GM23338 (cell line): ENCODE results near the gene WT1. TPM values are rescaled to one million over a fixed set of nuclear protein-coding genes. Genes with fewer than 3 reads are reported as not detected.

ENCODE experiments used
- ATAC-seq: fragments of 200-7000 bp; cut with Tn5 transposase; 3 replicates; pipeline ENCODE4 v1.9.1; 2020
- DNase-seq: peaks from one replicate; pipeline ENCODE4 v3.0.0-alpha.2; 2015; ENCODE audit warnings: low spot score
- H2AFZ ChIP-seq: fragments of 200-600 bp; sonication (generic); 2 replicates; pipeline ENCODE4 v1.8.0; 2016; ENCODE audit warnings: antibody characterized with exemption, mild to moderate bottlenecking, moderate library complexity
- H3F3A ChIP-seq: fragments of 200-600 bp; sonication (generic); replicated peaks from 2 replicates; pipeline ENCODE4 v1.8.0; 2017; ENCODE audit warnings: antibody characterized with exemption, mixed run types, low read depth
- H3K27ac ChIP-seq: fragments of 200-600 bp; sonication (generic); 2 replicates; pipeline ENCODE4 v1.6.1; 2016; ENCODE audit warnings: low read depth
- H3K27me3 ChIP-seq: fragments of 200-600 bp; sonication (generic); 2 replicates; pipeline ENCODE4 v1.8.0; 2016; ENCODE audit warnings: mild to moderate bottlenecking, mixed run types, moderate library complexity; ENCODE audit not compliant: insufficient read depth
- H3K36me3 ChIP-seq: fragments of 200-600 bp; sonication (generic); 2 replicates; pipeline ENCODE4 v1.8.0; 2016; ENCODE audit warnings: mild to moderate bottlenecking; ENCODE audit not compliant: insufficient read depth
- H3K4me1 ChIP-seq: fragments of 200-600 bp; sonication (generic); 2 replicates; pipeline ENCODE4 v1.8.0; 2016; ENCODE audit warnings: mild to moderate bottlenecking, moderate library complexity; ENCODE audit not compliant: insufficient read depth
- H3K4me2 ChIP-seq: fragments of 200-600 bp; sonication (generic); 2 replicates; pipeline ENCODE4 v1.7.1; 2017; ENCODE audit warnings: mixed run types
- H3K4me3 ChIP-seq: fragments of 200-600 bp; sonication (generic); 2 replicates; pipeline ENCODE4 v1.6.1; 2016; ENCODE audit warnings: mixed run types
- H3K79me2 ChIP-seq: fragments of 200-600 bp; sonication (generic); replicated peaks from 2 replicates; pipeline ENCODE4 v1.8.0; 2017; ENCODE audit warnings: mild to moderate bottlenecking; ENCODE audit not compliant: insufficient read depth
- H3K9me2 ChIP-seq: fragments of 200-600 bp; sonication (generic); 2 replicates; pipeline ENCODE4 v1.8.0; 2017; ENCODE audit not compliant: insufficient read depth
- H4K20me1 ChIP-seq: fragments of 200-600 bp; sonication (generic); replicated peaks from 2 replicates; pipeline ENCODE4 v1.8.0; 2017; ENCODE audit warnings: mild to moderate bottlenecking; ENCODE audit not compliant: insufficient read depth
- H3K27ac Mint-ChIP-seq: 2 replicates; pipeline ENCODE4 v1.8.0; 2020; ENCODE audit warnings: inconsistent platforms, mild to moderate bottlenecking, moderate library complexity, mixed read lengths
- H3K27me3 Mint-ChIP-seq: 3 replicates; pipeline ENCODE4 v1.8.0; 2022; ENCODE audit warnings: low read depth, mild to moderate bottlenecking, moderate library complexity, mixed read lengths, inconsistent platforms; ENCODE audit not compliant: insufficient read depth, poor library complexity
- H3K36me3 Mint-ChIP-seq: 3 replicates; pipeline ENCODE4 v1.8.0; 2021; ENCODE audit warnings: low read depth, mild to moderate bottlenecking, inconsistent platforms, moderate library complexity, mixed read lengths
- H3K4me1 Mint-ChIP-seq: 3 replicates; pipeline ENCODE4 v1.8.0; 2020; ENCODE audit warnings: mild to moderate bottlenecking, inconsistent platforms, mixed read lengths
- H3K4me3 Mint-ChIP-seq: 3 replicates; pipeline ENCODE4 v1.8.0; 2021; ENCODE audit warnings: moderate library complexity, mild to moderate bottlenecking, inconsistent platforms, mixed read lengths
- H3K9me3 Mint-ChIP-seq: 3 replicates; pipeline ENCODE4 v1.8.0; 2020; ENCODE audit warnings: moderate library complexity, mild to moderate bottlenecking, inconsistent platforms, mixed read lengths
- CREB1 ChIP-seq: fragments of 250-450 bp; sonication (Bioruptor Pico); IDR thresholded peaks from 2 replicates; pipeline ENCODE4 v1.5.0; 2020; ENCODE audit warnings: low read depth, mild to moderate bottlenecking, moderate library complexity
- EZH2phosphoT487 ChIP-seq: fragments of 200-600 bp; sonication (generic); IDR thresholded peaks from one replicate; pipeline ENCODE4 v1.8.1; 2018; ENCODE audit warnings: antibody characterized with exemption; ENCODE audit not compliant: unreplicated experiment
- JUNB ChIP-seq: IDR thresholded peaks from one replicate; pipeline ENCODE4 v1.6.1; 2016; ENCODE audit warnings: antibody characterized with exemption; ENCODE audit not compliant: unreplicated experiment
- NANOG ChIP-seq: IDR thresholded peaks from 2 replicates; pipeline ENCODE4 v1.6.1; 2016; ENCODE audit warnings: antibody characterized with exemption, borderline replicate concordance
- POLR2AphosphoS5 ChIP-seq: IDR thresholded peaks from 2 replicates; pipeline ENCODE4 v1.6.1; 2016; ENCODE audit warnings: antibody characterized with exemption, low read depth
- STAT1 ChIP-seq: IDR thresholded peaks from one replicate; pipeline ENCODE4 v1.6.1; 2016; ENCODE audit warnings: antibody characterized with exemption; ENCODE audit not compliant: unreplicated experiment
- ZNF114 ChIP-seq: fragments of 250-450 bp; sonication (Bioruptor Pico); IDR thresholded peaks from 2 replicates; pipeline ENCODE4 v1.5.0; 2020; ENCODE audit warnings: mild to moderate bottlenecking, moderate library complexity
- ZNF331 ChIP-seq: fragments of 250-450 bp; sonication (Bioruptor Pico); IDR thresholded peaks from 2 replicates; pipeline ENCODE4 v1.5.0; 2020; ENCODE audit warnings: low read depth, mild to moderate bottlenecking, moderate library complexity
- polyA plus RNA-seq: library from polyadenylated mRNA; unstranded; fragments of >200 nt; fragmentation: Nextera tagmentation; extraction: Ambion mirVana; gene quantifications from 2 replicates; pipeline ENCODE4 v1.2.1, GENCODE V29; 2016
- total RNA-seq: library from RNA; depleted of rRNA; stranded (reverse); fragments of >200 nt; shearing (Covaris generic); gene quantifications from 2 replicates; pipeline ENCODE4 v1.2.3, GENCODE V29; 2014
- TF ChIP-seq, protein P1 (sequence below): IDR thresholded peaks from 2 replicates; pipeline ENCODE4 v1.6.1; 2016; ENCODE audit warnings: antibody characterized with exemption
- TF ChIP-seq, protein P2 (sequence below), 2 experiments: fragments of 200-600 bp in 1 of 2; sonication (generic) in 1 of 2; conservative IDR thresholded peaks; 2 replicates each; pipeline versions ENCODE4 v1.5.1 to v1.6.1; 2016 to 2017; ENCODE audit warnings: antibody characterized with exemption in 2 of 2, low read depth in 2 of 2, mild to moderate bottlenecking in 2 of 2, moderate library complexity in 1 of 2
- TF ChIP-seq, protein P3 (sequence below): IDR thresholded peaks from one replicate; pipeline ENCODE4 v1.6.1; 2018; ENCODE audit warnings: antibody characterized with exemption; ENCODE audit not compliant: unreplicated experiment

Gene WT1
- total and polyA plus RNA-seq, 2 experiments from 2014 or later: 0.21 TPM; not detected in 1

DNA sequence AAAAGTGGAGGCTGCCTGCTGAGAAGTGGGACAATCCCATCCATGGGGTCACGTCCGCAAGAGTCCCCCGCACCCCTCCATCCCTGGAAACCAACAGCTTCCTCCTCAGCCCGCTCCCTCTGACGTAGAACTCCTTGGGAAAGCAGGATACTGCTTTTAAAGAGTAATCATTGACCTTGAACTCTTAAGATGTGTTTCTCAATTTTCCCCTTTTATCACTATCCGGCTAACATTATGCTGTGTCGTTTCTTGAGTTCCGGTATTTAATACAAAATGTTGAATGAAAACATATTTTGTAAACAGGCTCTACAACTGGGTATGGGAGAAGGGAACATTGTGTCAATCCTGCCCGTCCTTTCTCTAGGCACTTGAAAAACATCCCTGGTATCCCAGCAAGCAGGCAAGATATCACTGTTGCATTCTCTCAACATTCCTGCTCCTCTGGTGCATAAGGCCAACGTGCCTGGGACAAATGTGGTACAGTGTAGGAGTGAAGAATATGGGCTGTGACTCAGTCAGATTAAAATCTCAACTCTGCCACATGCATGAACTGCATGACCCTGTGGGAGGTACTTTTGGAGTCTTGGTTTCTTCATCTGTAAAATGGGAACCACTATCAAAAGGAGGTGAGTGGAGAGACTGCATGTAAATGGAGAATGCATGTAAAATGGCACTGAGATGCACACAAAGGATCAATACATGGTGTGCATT, 52.8 kb downstream of the WT1 start:
- ATAC-seq: no peak

DNA sequence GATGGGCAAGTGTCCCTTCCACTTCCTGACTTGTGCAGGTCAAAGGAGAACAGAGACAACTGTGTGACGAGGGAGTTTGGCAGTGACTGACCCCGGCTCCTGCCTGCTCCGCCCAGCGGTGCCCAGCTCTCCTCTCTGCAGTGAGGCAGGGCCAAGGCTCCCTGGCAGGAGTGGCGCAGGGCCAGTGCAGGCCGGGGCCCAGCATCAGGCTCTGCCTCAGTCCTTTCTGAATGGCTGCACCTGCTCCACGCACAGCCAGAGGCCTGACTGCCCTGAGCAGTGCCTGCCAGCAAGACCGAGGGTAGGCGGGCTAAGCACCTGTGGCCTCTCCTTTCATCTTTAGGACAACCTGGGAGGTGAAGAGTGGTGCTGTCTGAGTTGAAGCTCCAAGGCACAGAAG, 54.2 kb downstream of the WT1 start:
- Histone ChIP-seq H3K4me1 (no peaks in the 10 kb centered on the region), H3K27ac (no peak overlapping the region), H3K4me3 (no peak overlapping the region), H3K27me3 (no peaks in the 10 kb centered on the region), H3K79me2 (no peaks in the 10 kb centered on the region), H3K9me2 (no peaks in the 10 kb centered on the region; the same call in 1 of the 2 replicates), H3K36me3 (no peaks in the 10 kb centered on the region), H4K20me1 (no peaks in the 10 kb centered on the region), H2AFZ (no peak overlapping the region), H3K4me2 (no peak overlapping the region), H3F3A (no peaks in the 10 kb centered on the region)
- Mint-ChIP-seq H3K4me3 (no peak overlapping the region), H3K27me3 (peaks cover 3% of the 10 kb centered on the region), H3K27ac (no peak overlapping the region), H3K9me3 (no peaks in the 10 kb centered on the region), H3K36me3 (no peaks in the 10 kb centered on the region), H3K4me1 (peaks cover 2% of the 10 kb centered on the region)
- ATAC-seq: no peak
- DNase-seq: no peak
- TF ChIP-seq CREB1 (CRISPR knock-in tag): no peak
- TF ChIP-seq STAT1: no peak
- TF ChIP-seq, protein P1, sequence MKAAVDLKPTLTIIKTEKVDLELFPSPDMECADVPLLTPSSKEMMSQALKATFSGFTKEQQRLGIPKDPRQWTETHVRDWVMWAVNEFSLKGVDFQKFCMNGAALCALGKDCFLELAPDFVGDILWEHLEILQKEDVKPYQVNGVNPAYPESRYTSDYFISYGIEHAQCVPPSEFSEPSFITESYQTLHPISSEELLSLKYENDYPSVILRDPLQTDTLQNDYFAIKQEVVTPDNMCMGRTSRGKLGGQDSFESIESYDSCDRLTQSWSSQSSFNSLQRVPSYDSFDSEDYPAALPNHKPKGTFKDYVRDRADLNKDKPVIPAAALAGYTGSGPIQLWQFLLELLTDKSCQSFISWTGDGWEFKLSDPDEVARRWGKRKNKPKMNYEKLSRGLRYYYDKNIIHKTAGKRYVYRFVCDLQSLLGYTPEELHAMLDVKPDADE: no peak
- TF ChIP-seq, protein P2, sequence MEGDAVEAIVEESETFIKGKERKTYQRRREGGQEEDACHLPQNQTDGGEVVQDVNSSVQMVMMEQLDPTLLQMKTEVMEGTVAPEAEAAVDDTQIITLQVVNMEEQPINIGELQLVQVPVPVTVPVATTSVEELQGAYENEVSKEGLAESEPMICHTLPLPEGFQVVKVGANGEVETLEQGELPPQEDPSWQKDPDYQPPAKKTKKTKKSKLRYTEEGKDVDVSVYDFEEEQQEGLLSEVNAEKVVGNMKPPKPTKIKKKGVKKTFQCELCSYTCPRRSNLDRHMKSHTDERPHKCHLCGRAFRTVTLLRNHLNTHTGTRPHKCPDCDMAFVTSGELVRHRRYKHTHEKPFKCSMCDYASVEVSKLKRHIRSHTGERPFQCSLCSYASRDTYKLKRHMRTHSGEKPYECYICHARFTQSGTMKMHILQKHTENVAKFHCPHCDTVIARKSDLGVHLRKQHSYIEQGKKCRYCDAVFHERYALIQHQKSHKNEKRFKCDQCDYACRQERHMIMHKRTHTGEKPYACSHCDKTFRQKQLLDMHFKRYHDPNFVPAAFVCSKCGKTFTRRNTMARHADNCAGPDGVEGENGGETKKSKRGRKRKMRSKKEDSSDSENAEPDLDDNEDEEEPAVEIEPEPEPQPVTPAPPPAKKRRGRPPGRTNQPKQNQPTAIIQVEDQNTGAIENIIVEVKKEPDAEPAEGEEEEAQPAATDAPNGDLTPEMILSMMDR (conservative IDR thresholded peaks at IDR 0.05; ENCODE audit: low read depth in 2 of 2): no peak
- TF ChIP-seq NANOG: no peak
- no peak for TF ChIP-seq ZNF114 (CRISPR knock-in tag)
- TF ChIP-seq, protein P3, sequence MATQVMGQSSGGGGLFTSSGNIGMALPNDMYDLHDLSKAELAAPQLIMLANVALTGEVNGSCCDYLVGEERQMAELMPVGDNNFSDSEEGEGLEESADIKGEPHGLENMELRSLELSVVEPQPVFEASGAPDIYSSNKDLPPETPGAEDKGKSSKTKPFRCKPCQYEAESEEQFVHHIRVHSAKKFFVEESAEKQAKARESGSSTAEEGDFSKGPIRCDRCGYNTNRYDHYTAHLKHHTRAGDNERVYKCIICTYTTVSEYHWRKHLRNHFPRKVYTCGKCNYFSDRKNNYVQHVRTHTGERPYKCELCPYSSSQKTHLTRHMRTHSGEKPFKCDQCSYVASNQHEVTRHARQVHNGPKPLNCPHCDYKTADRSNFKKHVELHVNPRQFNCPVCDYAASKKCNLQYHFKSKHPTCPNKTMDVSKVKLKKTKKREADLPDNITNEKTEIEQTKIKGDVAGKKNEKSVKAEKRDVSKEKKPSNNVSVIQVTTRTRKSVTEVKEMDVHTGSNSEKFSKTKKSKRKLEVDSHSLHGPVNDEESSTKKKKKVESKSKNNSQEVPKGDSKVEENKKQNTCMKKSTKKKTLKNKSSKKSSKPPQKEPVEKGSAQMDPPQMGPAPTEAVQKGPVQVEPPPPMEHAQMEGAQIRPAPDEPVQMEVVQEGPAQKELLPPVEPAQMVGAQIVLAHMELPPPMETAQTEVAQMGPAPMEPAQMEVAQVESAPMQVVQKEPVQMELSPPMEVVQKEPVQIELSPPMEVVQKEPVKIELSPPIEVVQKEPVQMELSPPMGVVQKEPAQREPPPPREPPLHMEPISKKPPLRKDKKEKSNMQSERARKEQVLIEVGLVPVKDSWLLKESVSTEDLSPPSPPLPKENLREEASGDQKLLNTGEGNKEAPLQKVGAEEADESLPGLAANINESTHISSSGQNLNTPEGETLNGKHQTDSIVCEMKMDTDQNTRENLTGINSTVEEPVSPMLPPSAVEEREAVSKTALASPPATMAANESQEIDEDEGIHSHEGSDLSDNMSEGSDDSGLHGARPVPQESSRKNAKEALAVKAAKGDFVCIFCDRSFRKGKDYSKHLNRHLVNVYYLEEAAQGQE: no peak
- TF ChIP-seq ZNF331 (CRISPR knock-in tag): no peak
- no peak for TF ChIP-seq EZH2phosphoT487
- TF ChIP-seq POLR2AphosphoS5: no peak
- TF ChIP-seq JUNB: no peak

More for the DNA sequence above, 52.8 kb downstream of the WT1 start:
- H3K9me2 ChIP-seq: no peaks in the 10 kb centered on the region; the same call in 1 of the 2 replicates
- H3K4me1 Mint-ChIP-seq: peaks cover 12% of the 10 kb centered on the region
- H3K4me1 ChIP-seq: peaks cover 9% of the 10 kb centered on the region; the same call in 1 of the 2 replicates
- no peaks in the 10 kb centered on the region for H3K36me3 ChIP-seq
- H2AFZ ChIP-seq: no peak overlapping the region
- no peak overlapping the region for H3K27ac ChIP-seq
- H3K27me3 Mint-ChIP-seq: peaks cover 3% of the 10 kb centered on the region
- 0 out of 2 replicates have a peak, but pooled peaks cover 3% of the 10 kb centered on the region for H3K27me3 ChIP-seq
- no peaks in the 10 kb centered on the region for H3K79me2 ChIP-seq
- no peaks in the 10 kb centered on the region for H4K20me1 ChIP-seq
- no peak overlapping the region for H3K4me3 ChIP-seq
- TF ChIP-seq, protein P1: no peak
- TF ChIP-seq NANOG (no peak), ZNF331 (CRISPR knock-in tag) (no peak)
- no peaks in the 10 kb centered on the region for H3K36me3 Mint-ChIP-seq
- H3K27ac Mint-ChIP-seq: no peak overlapping the region
- H3K9me3 Mint-ChIP-seq: no peaks in the 10 kb centered on the region
- H3K4me2 ChIP-seq: no peak overlapping the region
- no peak for DNase-seq
- H3K4me3 Mint-ChIP-seq: no peak overlapping the region
- H3F3A ChIP-seq: no peaks in the 10 kb centered on the region
